ENCODE results near the gene RNF220. TPM values are rescaled to one million over a fixed set of nuclear protein-coding genes. Genes with fewer than 3 reads are reported as not detected.

Gene RNF220
- total and polyA plus RNA-seq, 9 of the 15 experiments (the other 6 are each of a cell fraction or from before 2014, with no cell fraction given), result 5.1 to 117 (median 66.9) TPM

GRCh38 chr1:44531785-44532566 lies 126.9 kb downstream of the RNF220 start (continued):
- no peak for TF ChIP-seq ETV6 (IDR thresholded peaks at IDR 0.05; ENCODE audit: borderline replicate concordance in 1 of 2, low read depth in 2 of 2, low read length in 1 of 2)
- no peak for TF ChIP-seq ETV6 (CRISPR knock-in tag; IDR thresholded peaks at IDR 0.05; ENCODE audit: borderline replicate concordance)
- TF ChIP-seq ZNF696 (CRISPR knock-in tag; conservative IDR thresholded peaks at IDR 0.05), result no peak
- TF ChIP-seq CLOCK (CRISPR knock-in tag; IDR thresholded peaks at IDR 0.05; ENCODE audit: borderline replicate concordance), result no peak
- TF ChIP-seq ELK1 (CRISPR knock-in tag; IDR thresholded peaks at IDR 0.05), result no peak
- no peak for TF ChIP-seq TCFL5 (CRISPR knock-in tag; conservative IDR thresholded peaks at IDR 0.05)
- no peak for TF ChIP-seq KDM5B (IDR thresholded peaks at IDR 0.05; ENCODE audit: insufficient replicate concordance, low read depth, low read length)
- TF ChIP-seq, protein P1, sequence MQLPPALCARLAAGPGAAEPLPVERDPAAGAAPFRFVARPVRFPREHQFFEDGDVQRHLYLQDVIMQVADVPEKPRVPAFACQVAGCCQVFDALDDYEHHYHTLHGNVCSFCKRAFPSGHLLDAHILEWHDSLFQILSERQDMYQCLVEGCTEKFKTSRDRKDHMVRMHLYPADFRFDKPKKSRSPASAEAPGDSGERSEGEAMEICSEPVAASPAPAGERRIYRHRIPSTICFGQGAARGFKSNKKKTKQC (CRISPR knock-in tag; IDR thresholded peaks at IDR 0.05), result no peak
- TF ChIP-seq, protein P2, sequence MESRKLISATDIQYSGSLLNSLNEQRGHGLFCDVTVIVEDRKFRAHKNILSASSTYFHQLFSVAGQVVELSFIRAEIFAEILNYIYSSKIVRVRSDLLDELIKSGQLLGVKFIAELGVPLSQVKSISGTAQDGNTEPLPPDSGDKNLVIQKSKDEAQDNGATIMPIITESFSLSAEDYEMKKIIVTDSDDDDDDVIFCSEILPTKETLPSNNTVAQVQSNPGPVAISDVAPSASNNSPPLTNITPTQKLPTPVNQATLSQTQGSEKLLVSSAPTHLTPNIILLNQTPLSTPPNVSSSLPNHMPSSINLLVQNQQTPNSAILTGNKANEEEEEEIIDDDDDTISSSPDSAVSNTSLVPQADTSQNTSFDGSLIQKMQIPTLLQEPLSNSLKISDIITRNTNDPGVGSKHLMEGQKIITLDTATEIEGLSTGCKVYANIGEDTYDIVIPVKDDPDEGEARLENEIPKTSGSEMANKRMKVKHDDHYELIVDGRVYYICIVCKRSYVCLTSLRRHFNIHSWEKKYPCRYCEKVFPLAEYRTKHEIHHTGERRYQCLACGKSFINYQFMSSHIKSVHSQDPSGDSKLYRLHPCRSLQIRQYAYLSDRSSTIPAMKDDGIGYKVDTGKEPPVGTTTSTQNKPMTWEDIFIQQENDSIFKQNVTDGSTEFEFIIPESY (CRISPR knock-in tag; IDR thresholded peaks at IDR 0.05), result no peak
- peak; percentile 40; the same call in 1 of the 2 replicates for TF ChIP-seq HCFC1 (IDR thresholded peaks at IDR 0.05; ENCODE audit: low read depth, low read length)
- TF ChIP-seq MCM7 (IDR thresholded peaks at IDR 0.05), result peak in 1 of 2 experiments; percentile 23; a peak in 1 of 4 replicates
- TF ChIP-seq KDM4B (IDR thresholded peaks at IDR 0.05; ENCODE audit: borderline replicate concordance in 2 of 2, low read depth in 1 of 2), result no peak
- TF ChIP-seq, protein P3, sequence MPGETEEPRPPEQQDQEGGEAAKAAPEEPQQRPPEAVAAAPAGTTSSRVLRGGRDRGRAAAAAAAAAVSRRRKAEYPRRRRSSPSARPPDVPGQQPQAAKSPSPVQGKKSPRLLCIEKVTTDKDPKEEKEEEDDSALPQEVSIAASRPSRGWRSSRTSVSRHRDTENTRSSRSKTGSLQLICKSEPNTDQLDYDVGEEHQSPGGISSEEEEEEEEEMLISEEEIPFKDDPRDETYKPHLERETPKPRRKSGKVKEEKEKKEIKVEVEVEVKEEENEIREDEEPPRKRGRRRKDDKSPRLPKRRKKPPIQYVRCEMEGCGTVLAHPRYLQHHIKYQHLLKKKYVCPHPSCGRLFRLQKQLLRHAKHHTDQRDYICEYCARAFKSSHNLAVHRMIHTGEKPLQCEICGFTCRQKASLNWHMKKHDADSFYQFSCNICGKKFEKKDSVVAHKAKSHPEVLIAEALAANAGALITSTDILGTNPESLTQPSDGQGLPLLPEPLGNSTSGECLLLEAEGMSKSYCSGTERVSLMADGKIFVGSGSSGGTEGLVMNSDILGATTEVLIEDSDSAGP (CRISPR knock-in tag; IDR thresholded peaks at IDR 0.05), result no peak
- TF ChIP-seq POLR2B (IDR thresholded peaks at IDR 0.05; ENCODE audit: low read depth, partially characterized antibody), result no peak
- no peak for TF ChIP-seq LCOR (CRISPR knock-in tag; IDR thresholded peaks at IDR 0.05)
- no peak for TF ChIP-seq PHF8 (IDR thresholded peaks at IDR 0.05; ENCODE audit: borderline replicate concordance, low read length)
- no peak for TF ChIP-seq GTF2B (IDR thresholded peaks at IDR 0.05; ENCODE audit: extremely low read depth, insufficient read length)
- peak; percentile 65 for TF ChIP-seq MTA2 (IDR thresholded peaks at IDR 0.05; ENCODE audit: low read depth)

All from K562 (cell line).